Astrocyte (in vitro differentiated cells and primary cell): Measurements from ENCODE around the gene PRRX2.

ENCODE experiments used
- EZH2 ChIP-seq: IDR thresholded peaks from 2 replicates; pipeline ENCODE4 v1.6.1; 2012; ENCODE audit warnings: mild to moderate bottlenecking, low read length, inconsistent platforms; ENCODE audit not compliant: insufficient read depth
- TF ChIP-seq, protein P1 (sequence below): IDR thresholded peaks from 2 replicates; pipeline ENCODE4 v1.5.1; 2011; ENCODE audit warnings: low read depth, mild to moderate bottlenecking, inconsistent platforms, low read length, moderate library complexity; ENCODE audit not compliant: insufficient read depth

DNA sequence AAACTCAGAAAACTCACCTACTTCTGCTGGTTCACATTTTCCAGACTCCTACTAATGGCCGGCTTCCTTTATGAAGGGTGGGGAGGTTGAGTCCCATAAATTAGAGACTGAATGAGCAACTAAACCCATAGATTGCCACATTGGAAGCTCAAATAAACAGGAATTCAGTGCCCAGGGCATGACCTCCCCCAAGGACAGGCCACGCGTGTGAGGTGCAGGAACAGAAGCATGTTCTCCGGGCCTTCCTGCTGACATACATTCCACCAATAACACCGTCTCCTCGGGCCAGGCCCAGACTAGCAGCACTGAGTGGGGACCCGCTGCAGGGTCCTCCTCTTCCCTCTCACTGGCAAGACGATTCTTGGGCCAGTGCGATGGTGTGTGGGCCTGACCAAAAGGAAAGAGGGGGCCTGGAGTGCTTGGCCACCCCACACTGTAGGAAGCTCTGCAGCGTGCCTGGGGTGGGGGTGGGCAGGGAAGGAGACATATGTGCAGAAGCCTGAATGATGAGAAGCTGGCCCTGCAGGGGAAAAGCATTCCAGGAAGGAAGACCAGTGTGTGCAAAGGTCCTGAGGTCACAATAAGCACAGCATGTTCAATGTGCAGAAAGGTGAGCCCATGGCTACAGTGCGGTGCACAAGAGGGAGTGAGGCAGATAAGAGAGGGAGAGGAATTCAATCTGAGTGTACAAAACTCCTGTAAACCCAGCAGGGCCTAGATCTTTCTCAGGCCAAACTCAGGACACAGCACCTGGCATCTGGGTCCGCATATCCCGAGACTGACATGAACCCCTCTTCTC is 75.4 kb downstream of the PRRX2 start:
- TF ChIP-seq, protein P1, sequence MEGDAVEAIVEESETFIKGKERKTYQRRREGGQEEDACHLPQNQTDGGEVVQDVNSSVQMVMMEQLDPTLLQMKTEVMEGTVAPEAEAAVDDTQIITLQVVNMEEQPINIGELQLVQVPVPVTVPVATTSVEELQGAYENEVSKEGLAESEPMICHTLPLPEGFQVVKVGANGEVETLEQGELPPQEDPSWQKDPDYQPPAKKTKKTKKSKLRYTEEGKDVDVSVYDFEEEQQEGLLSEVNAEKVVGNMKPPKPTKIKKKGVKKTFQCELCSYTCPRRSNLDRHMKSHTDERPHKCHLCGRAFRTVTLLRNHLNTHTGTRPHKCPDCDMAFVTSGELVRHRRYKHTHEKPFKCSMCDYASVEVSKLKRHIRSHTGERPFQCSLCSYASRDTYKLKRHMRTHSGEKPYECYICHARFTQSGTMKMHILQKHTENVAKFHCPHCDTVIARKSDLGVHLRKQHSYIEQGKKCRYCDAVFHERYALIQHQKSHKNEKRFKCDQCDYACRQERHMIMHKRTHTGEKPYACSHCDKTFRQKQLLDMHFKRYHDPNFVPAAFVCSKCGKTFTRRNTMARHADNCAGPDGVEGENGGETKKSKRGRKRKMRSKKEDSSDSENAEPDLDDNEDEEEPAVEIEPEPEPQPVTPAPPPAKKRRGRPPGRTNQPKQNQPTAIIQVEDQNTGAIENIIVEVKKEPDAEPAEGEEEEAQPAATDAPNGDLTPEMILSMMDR, result no peak
- no peak for TF ChIP-seq EZH2
